Right forelimb (tissue), 1 donor: ENCODE results near the gene EFHC2.

Experiments used
- DNase-seq: peaks from one replicate; pipeline ENCODE4 v3.0.0-alpha.2; 2018

Gene EFHC2

DNA sequence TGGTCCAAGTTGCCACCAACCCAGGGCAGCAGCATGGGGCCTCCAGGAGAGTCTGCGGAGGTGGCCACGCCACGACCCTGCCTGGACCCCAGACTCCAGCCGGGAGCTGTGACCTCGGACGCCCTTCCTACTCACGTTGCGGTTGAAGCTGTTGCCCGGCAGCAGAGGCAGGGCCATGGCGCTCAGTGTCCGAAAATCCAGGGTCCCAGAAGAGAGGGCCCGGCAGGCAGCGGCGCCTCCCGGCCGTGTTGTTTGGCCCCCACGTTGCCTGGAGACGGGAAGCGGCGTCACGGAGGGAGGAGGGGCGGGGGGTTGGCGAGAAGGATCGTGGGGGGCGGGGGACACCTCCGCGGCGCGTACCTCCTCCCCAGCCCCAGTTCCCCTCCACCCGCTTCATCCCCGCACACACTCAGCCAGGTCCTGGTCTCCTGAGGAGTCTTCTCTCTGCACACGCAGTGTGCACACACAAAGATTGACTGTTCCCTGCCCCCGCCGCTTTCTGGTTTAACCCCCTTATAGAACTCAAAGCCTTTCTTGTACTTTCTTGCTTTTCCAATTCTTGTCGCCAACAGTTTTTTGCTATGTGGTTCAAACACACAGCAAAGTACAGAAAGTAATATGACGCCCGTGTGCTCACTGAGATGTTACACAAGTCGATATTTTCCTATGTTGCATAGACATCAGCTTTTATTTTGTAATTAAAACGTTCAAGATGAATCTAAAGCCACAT, at the start of gene EFHC2:
Gene EFHC2, minus strand, starts transcription at position 261 of the 730 bp plus-strand sequence. Its CDS starts 84 bp downstream, at position 177.
- DNase-seq: peak; percentile 75

- DNase-seq: no peak
Observed at GRCh38 chrX:44392767-44393166, 49.3 kb upstream of the EFHC2 start.

GRCh38 chrX:44384688-44385338, 41.3 kb upstream of the EFHC2 start:
- no peak for DNase-seq

GRCh38 chrX:44382871-44383270, 39.4 kb upstream of the EFHC2 start:
- DNase-seq: no peak

DNA sequence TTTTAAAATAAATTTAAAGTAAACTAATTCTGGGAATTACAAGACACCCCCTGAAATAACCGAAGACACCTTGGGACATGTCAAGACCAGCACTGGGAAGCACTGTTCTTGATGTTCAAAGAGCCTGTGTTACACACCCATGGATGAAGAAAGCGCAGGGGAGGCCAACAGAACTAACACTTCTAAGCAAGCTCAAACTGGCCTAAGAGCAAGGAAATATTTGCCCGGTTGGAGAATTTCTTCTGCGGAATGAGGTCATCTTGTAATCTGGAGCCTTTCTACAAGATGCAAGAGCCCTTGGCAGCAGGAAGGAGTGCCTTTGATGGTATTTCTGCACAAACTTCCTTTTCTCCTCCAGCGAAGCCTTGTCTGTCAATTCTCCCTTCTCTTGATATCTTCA, 9.3 kb upstream of the EFHC2 start:
- no peak for DNase-seq

DNA sequence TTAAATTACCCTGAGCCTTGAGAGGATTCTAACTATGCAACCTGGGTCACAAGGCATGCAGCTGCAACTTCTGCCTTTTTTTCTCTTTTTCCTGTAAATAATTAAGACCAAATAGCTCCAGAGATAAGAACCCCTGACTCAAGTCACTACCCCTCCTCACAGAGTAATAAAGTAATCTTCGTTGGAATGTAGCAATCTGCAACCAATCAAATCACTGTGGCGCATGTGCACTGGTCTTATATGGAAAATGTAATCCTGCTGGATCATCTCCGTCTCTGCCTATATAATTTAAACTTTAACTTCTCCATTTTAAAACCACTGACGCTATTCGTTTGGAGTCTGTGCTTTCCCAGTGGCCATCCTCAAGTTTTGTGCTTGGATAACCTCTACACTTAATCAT, 6.1 kb upstream of the EFHC2 start:
- DNase-seq: no peak

- no peak for DNase-seq
Observed at GRCh38 chrX:44344687-44345086, 1.2 kb upstream of the EFHC2 start.

DNA sequence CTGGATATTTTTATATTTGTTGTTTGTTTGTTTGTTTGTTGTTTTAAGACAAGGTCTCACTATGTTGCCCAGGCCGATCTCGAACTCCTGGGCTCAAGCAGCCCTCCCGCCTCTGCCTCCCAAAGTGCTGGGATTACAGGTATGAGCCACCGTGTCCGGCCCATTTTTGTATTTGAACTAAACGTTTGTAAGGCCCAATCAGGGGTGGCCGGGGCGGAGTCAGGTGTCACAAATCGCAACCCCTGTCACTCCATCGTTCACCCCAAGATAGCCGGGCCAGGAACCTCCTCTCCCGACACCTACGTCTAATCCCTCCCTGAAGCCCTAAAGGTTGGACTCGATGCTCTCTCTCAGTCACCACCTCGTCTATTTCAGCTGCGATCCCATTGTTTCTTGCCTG, 722 bp upstream of the EFHC2 start:
- DNase-seq: peak; percentile 36

DNA sequence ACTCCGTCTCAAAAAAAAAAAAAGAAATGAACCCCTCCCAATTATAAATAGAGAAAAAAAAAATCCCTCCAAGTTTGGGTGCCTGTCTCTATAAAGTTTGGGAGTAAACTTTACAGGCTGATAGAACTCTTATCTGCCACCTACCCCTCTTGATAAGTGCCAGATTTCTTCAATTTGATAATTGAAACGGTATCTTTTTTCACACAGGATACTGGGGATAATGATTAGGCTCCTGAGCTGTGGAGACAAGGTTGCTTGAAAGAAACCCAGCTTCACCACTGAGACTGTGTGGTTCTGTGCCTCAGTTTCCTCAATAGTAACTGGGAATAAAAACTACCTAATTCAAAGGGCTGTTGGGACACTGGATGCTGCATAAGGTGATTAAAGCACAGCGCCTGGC, 606 bp downstream of the EFHC2 start:
- DNase-seq: no peak

GRCh38 chrX:44338361-44338760, 5.1 kb downstream of the EFHC2 start:
- no peak for DNase-seq

DNA sequence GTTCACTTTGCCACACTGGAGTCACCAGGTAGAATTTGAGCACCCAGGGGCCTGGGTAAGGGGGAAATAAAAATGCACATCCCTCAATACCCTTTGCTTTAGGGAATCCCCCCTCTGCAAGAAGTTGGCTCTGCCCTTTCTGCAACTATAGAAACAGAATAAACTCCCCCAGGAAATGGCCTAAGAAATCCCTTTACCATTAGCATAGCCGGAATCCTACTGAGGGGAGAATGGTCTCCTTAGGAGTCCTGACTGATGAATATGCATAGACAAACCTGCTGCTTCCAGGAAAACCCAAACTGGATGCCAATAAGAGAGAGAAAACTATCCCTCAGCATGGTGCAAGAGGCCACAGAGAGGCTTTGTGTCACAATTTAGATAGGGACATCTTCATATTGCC, 11.0 kb downstream of the EFHC2 start:
- no peak for DNase-seq

- DNase-seq: no peak
Observed at GRCh38 chrX:44330227-44330626, 13.2 kb downstream of the EFHC2 start.

DNA sequence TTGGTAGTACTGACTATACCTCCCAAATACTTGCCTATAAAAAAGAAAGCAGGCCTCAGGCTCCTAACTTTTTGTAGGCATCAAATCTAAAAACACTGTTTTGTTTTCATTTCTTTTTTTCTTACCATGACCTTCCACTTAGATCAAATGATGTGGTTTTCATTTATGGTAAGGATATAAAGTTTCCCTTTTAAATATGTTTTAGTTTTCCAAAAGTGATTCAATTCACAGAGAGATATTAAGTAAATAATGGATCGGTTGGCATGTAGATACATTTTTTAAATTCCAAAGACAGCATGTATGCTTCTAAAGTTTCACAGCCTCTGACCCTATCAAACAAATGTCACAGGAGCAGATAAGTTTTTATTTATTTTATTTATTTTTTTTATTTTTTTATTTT, 23.9 kb downstream of the EFHC2 start:
- no peak for DNase-seq

DNA sequence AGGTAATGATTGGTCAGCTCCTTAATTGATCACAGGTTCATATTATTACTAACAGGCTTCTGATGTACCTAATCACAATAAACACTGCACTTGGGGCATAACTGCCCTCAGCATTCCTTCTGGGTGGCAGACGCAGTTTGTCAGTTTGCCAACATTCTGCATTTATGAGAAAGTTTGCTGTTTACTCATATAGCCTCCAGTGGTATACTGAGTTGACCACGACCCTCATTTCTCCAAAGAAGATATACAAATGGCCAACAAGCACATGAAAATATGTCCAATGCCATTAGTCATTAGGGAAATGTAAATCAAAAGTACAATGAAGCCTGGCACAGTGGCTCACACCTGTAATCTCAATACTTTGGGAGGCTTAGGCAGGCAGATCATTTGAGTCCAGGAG, 26.3 kb downstream of the EFHC2 start:
- DNase-seq: no peak

GRCh38 chrX:44314808-44315207, 28.7 kb downstream of the EFHC2 start:
- DNase-seq: no peak

DNA sequence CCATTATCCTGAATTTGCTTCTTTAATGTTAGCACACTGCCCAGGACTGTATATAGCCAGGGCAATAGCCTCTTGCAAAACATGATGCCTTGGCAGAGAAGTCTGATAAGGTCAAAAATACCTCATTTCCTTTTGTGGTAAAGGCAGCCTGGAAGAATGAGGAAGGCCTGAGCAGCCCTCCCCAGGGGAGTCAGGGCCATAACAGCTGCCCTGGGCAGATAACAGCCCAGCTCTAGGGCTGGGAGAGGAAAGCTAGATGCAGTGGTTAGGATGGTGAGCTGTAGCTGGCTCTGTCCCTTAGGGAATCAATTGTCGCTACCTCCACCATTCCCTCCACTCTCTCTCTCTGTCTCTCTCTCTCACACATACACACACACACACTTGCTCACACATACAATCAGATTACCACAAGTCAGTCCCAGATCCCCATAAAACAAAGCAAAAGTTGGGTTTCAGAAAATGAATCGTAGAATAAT, 29.2 kb downstream of the EFHC2 start:
- DNase-seq: no peak

DNA sequence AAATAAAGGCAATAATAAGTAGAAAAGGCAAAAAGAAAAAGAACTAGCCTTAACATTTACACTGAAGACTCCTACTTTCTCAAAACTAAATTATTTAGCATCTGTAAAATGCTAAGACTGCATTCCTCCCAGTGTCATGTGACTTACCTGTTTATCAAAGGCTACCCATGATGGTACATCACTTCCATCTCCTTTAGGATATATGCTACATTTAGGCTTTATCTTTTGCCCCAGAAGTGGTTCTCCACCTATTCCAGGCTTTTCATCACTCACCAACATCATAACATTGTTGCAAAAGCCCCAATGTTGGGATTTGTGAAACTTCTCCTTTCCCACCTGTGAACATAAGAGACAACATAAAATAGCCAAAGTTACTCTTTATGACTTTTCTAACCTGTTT, 31.1 kb downstream of the EFHC2 start:
- DNase-seq: no peak

DNA sequence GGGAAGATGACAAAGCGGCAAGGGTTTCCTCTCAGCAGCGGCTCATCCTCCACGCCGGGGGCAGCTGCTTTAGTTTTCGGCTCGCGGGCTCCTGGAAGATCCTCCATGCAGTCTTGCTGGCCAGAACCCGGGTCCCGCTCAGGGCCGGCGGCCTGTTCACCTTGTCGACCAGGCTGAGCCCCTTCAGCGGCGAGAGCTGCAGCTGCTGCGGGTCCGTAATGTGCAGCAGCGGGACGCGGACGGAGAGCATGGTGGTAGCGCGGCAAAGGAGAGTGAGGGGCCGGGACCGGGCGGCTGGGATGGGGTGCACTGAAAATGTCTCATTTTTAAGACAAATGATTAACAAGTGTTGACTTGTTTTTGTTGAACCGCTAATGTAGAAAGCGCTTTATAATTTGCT, 33.2 kb downstream of the EFHC2 start:
- no peak for DNase-seq

GRCh38 chrX:44308869-44309268, 34.6 kb downstream of the EFHC2 start:
- no peak for DNase-seq

- DNase-seq: no peak
Observed at GRCh38 chrX:44306356-44306755, 37.1 kb downstream of the EFHC2 start.

- DNase-seq: no peak
Observed at GRCh38 chrX:44305921-44306320, 37.6 kb downstream of the EFHC2 start.

- no peak for DNase-seq
Observed at GRCh38 chrX:44303119-44303518, 40.4 kb downstream of the EFHC2 start.

DNA sequence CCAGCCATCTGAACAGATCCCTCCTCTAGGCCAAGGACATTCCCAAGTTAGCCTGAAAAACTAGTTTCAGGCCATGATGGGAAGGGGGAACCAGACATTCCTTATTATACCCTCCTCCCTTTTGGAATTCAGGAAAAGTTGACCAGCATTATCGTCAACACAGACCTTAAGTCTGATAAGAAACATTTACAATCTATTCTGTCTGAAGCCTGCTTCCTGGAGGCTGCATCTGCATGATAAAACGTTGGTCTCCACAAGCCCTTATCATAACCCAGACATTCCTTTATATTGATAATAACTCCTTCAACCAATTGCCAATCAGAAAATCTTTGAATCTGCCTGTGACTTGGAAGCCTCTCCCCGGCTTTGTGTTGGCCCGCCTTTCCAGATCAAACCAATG, 44.3 kb downstream of the EFHC2 start:
- no peak for DNase-seq

GRCh38 chrX:44291468-44292092, 51.9 kb downstream of the EFHC2 start:
- DNase-seq: no peak
